Dendritic cell treated with granulocyte-macrophage colony-stimulating factor and Interleukin-4, amounts not matched to agents 40 ng/mL and 50 ng/mL, for 4 days (primary cell): ENCODE measurements around the gene TMEM178B.
"Not testable (repeated sequence)": the region's sequence is repeated elsewhere in the genome, so short reads cannot be mapped to it uniquely, and the experiment has no call there.

ENCODE experiments used
- H3K27ac Mint-ChIP-seq: one replicate; pipeline ENCODE4 v1.8.0; 2022; ENCODE audit warnings: mild to moderate bottlenecking, mixed read lengths
- H3K27me3 Mint-ChIP-seq: one replicate; pipeline ENCODE4 v1.8.0; 2022; ENCODE audit warnings: mild to moderate bottlenecking, mixed read lengths
- H3K36me3 Mint-ChIP-seq: one replicate; pipeline ENCODE4 v1.8.0; 2022; ENCODE audit warnings: low read depth, mixed read lengths
- H3K4me1 Mint-ChIP-seq: one replicate; pipeline ENCODE4 v1.8.0; 2022; ENCODE audit warnings: low read depth, mixed read lengths
- H3K4me3 Mint-ChIP-seq: one replicate; pipeline ENCODE4 v1.8.0; 2022; ENCODE audit warnings: mild to moderate bottlenecking, moderate library complexity, mixed read lengths
- H3K9me3 Mint-ChIP-seq: one replicate; pipeline ENCODE4 v1.8.0; 2022; ENCODE audit warnings: mixed read lengths
- intact Hi-C: fragments of 100-400 bp; cut with micrococcal nuclease; formaldehyde crosslinking; loops from one replicate; pipeline ENCODE4 v1.15.0; 2022

The TMEM178B gene

GRCh38 chr7:141073641-141074161, at the start of gene TMEM178B:
TMEM178B (plus strand) TSS chr7:141074064.
- Mint-ChIP-seq H3K9me3 (no peaks in the 10 kb centered on the region), H3K36me3 (no peaks in the 10 kb centered on the region), H3K27ac (no peak within 1 kb of the TSS), H3K4me1 (peaks cover 22% of the 10 kb centered on the region), H3K27me3 (peaks cover 60% of the 10 kb centered on the region), H3K4me3 (no peak within 1 kb of the TSS)
- intact Hi-C loops, result no loop called here

GRCh38 chr7:141024668-141025067, 49.2 kb upstream of the TMEM178B start:
- peaks cover 38% of the 10 kb centered on the region for H3K9me3 Mint-ChIP-seq
- H3K27me3 Mint-ChIP-seq, result peaks cover 16% of the 10 kb centered on the region

GRCh38 chr7:141027043-141027442, 46.8 kb upstream of the TMEM178B start:
- peaks cover 40% of the 10 kb centered on the region for H3K9me3 Mint-ChIP-seq
- no peaks in the 10 kb centered on the region for H3K4me1 Mint-ChIP-seq
- H3K27me3 Mint-ChIP-seq, result peaks cover 5% of the 10 kb centered on the region
- H3K4me3 Mint-ChIP-seq, result no peak overlapping the region
- intact Hi-C loops, result no loop called here
- no peak overlapping the region for H3K27ac Mint-ChIP-seq
- no peaks in the 10 kb centered on the region for H3K36me3 Mint-ChIP-seq

More at GRCh38 chr7:141024668-141025067, 49.2 kb upstream of the TMEM178B start:
- Mint-ChIP-seq H3K4me1 (no peaks in the 10 kb centered on the region), H3K36me3 (no peaks in the 10 kb centered on the region), H3K4me3 (no peak overlapping the region), H3K27ac (no peak overlapping the region)
- intact Hi-C loops, result no loop called here

GRCh38 chr7:141028767-141029166, 45.1 kb upstream of the TMEM178B start:
- H3K4me3 Mint-ChIP-seq, result no peak overlapping the region
- H3K9me3 Mint-ChIP-seq, result peaks cover 40% of the 10 kb centered on the region
- H3K27ac Mint-ChIP-seq, result no peak overlapping the region
- H3K4me1 Mint-ChIP-seq, result no peaks in the 10 kb centered on the region
- H3K27me3 Mint-ChIP-seq, result peaks cover under 1% of the 10 kb centered on the region
- H3K36me3 Mint-ChIP-seq, result no peaks in the 10 kb centered on the region
- intact Hi-C loops, result no loop called here

- intact Hi-C loops, H3K27me3 Mint-ChIP-seq: not testable (repeated sequence)
- H3K9me3 Mint-ChIP-seq, result peaks cover 16% of the 10 kb centered on the region
Observed at GRCh38 chr7:141032539-141033323, 41.1 kb upstream of the TMEM178B start.

GRCh38 chr7:141038100-141038499, 35.8 kb upstream of the TMEM178B start:
- H3K9me3 Mint-ChIP-seq, H3K27ac Mint-ChIP-seq, H3K4me1 Mint-ChIP-seq, H3K4me3 Mint-ChIP-seq, H3K36me3 Mint-ChIP-seq, intact Hi-C loops, H3K27me3 Mint-ChIP-seq: not testable (repeated sequence)

More at GRCh38 chr7:141032539-141033323, 41.1 kb upstream of the TMEM178B start:
- H3K4me1 Mint-ChIP-seq, H3K4me3 Mint-ChIP-seq, H3K36me3 Mint-ChIP-seq, H3K27ac Mint-ChIP-seq: not testable (repeated sequence)

- H3K36me3 Mint-ChIP-seq, result no peaks in the 10 kb centered on the region
- H3K9me3 Mint-ChIP-seq, result no peaks in the 10 kb centered on the region
- H3K27me3 Mint-ChIP-seq, result peaks cover 1% of the 10 kb centered on the region
- no peak overlapping the region for H3K27ac Mint-ChIP-seq
- no peak overlapping the region for H3K4me3 Mint-ChIP-seq
- peaks cover 8% of the 10 kb centered on the region for H3K4me1 Mint-ChIP-seq
- intact Hi-C loops, result no loop called here
Observed at GRCh38 chr7:141039376-141039775, 34.5 kb upstream of the TMEM178B start.

GRCh38 chr7:141042222-141043193, 31.4 kb upstream of the TMEM178B start:
- Mint-ChIP-seq H3K9me3 (no peaks in the 10 kb centered on the region), H3K36me3 (no peaks in the 10 kb centered on the region), H3K27ac (no peak overlapping the region), H3K4me1 (peaks cover 8% of the 10 kb centered on the region), H3K4me3 (no peak overlapping the region), H3K27me3 (peaks cover 1% of the 10 kb centered on the region)
- intact Hi-C loops, result no loop called here

- Mint-ChIP-seq H3K27me3 (peaks cover 5% of the 10 kb centered on the region), H3K36me3 (no peaks in the 10 kb centered on the region), H3K9me3 (no peaks in the 10 kb centered on the region), H3K27ac (no peak overlapping the region), H3K4me3 (no peak overlapping the region), H3K4me1 (peaks cover 8% of the 10 kb centered on the region)
- intact Hi-C loops, result no loop called here
Observed at GRCh38 chr7:141043616-141044015, 30.2 kb upstream of the TMEM178B start.

GRCh38 chr7:141045126-141045841, 28.6 kb upstream of the TMEM178B start:
- Mint-ChIP-seq H3K27ac (no peak overlapping the region), H3K36me3 (no peaks in the 10 kb centered on the region), H3K4me3 (no peak overlapping the region), H3K4me1 (no peaks in the 10 kb centered on the region), H3K27me3 (peaks cover 4% of the 10 kb centered on the region), H3K9me3 (no peaks in the 10 kb centered on the region)
- intact Hi-C loops, result no loop called here

GRCh38 chr7:141045842-141046620, 27.8 kb upstream of the TMEM178B start:
- no peaks in the 10 kb centered on the region for H3K36me3 Mint-ChIP-seq
- H3K4me1 Mint-ChIP-seq, result no peaks in the 10 kb centered on the region
- intact Hi-C loops, result no loop called here
- no peak overlapping the region for H3K27ac Mint-ChIP-seq
- H3K9me3 Mint-ChIP-seq, result no peaks in the 10 kb centered on the region
- H3K27me3 Mint-ChIP-seq, result peaks cover 6% of the 10 kb centered on the region
- H3K4me3 Mint-ChIP-seq, result no peak overlapping the region

GRCh38 chr7:141053626-141054025, 20.2 kb upstream of the TMEM178B start:
- Mint-ChIP-seq H3K27ac (no peak overlapping the region), H3K4me3 (no peak overlapping the region), H3K9me3 (no peaks in the 10 kb centered on the region)

GRCh38 chr7:141055146-141055545, 18.7 kb upstream of the TMEM178B start:
- H3K36me3 Mint-ChIP-seq, result no peaks in the 10 kb centered on the region
- no peak overlapping the region for H3K27ac Mint-ChIP-seq
- H3K4me3 Mint-ChIP-seq, result no peak overlapping the region
- no peaks in the 10 kb centered on the region for H3K9me3 Mint-ChIP-seq
- intact Hi-C loops, result no loop called here
- peaks cover 11% of the 10 kb centered on the region for H3K27me3 Mint-ChIP-seq
- H3K4me1 Mint-ChIP-seq, result peaks cover 5% of the 10 kb centered on the region

More at GRCh38 chr7:141053626-141054025, 20.2 kb upstream of the TMEM178B start:
- Mint-ChIP-seq H3K36me3 (no peaks in the 10 kb centered on the region), H3K4me1 (peaks cover 5% of the 10 kb centered on the region), H3K27me3 (peaks cover 9% of the 10 kb centered on the region)
- intact Hi-C loops, result no loop called here
